IPS-15b (cell line): Measurements from ENCODE around the gene FNDC1.

Experiments used
- H3K27me3 ChIP-seq: one replicate; pipeline ENCODE4 v1.6.1; 2013; ENCODE audit warnings: low read length; ENCODE audit not compliant: control insufficient read depth, insufficient read depth
- H3K36me3 ChIP-seq: one replicate; pipeline ENCODE4 v1.6.1; 2013; ENCODE audit warnings: low read length; ENCODE audit not compliant: control insufficient read depth, insufficient read depth
- H3K4me1 ChIP-seq: one replicate; pipeline ENCODE4 v1.6.1; 2013; ENCODE audit warnings: mild to moderate bottlenecking, low read length; ENCODE audit not compliant: control insufficient read depth, insufficient read depth
- H3K4me3 ChIP-seq: one replicate; pipeline ENCODE4 v1.5.1; 2013; ENCODE audit warnings: low read depth, low read length
- H3K9ac ChIP-seq: one replicate; pipeline ENCODE4 v1.6.1; 2013; ENCODE audit warnings: low read depth, mild to moderate bottlenecking, low read length
- H3K9me3 ChIP-seq: one replicate; pipeline ENCODE4 v1.6.1; 2013; ENCODE audit warnings: mild to moderate bottlenecking, low read length; ENCODE audit not compliant: control insufficient read depth, insufficient read depth

FNDC1 gene

GRCh38 chr6:159238920-159239558, 69.8 kb downstream of the FNDC1 start:
- no peaks in the 10 kb centered on the region for H3K36me3 ChIP-seq
- no peaks in the 10 kb centered on the region for H3K4me1 ChIP-seq
- H3K4me3 ChIP-seq, result no peak overlapping the region
- H3K9ac ChIP-seq, result no peak overlapping the region
- H3K9me3 ChIP-seq, result no peaks in the 10 kb centered on the region
- peaks cover 19% of the 10 kb centered on the region for H3K27me3 ChIP-seq

- Histone ChIP-seq H3K27me3 (no peaks in the 10 kb centered on the region), H3K9me3 (no peaks in the 10 kb centered on the region), H3K9ac (no peak overlapping the region), H3K36me3 (no peaks in the 10 kb centered on the region), H3K4me3 (no peak overlapping the region), H3K4me1 (peaks cover 3% of the 10 kb centered on the region)
These were observed 79.9 kb downstream of the FNDC1 start for GRCh38 chr6:159249128-159249527.

DNA sequence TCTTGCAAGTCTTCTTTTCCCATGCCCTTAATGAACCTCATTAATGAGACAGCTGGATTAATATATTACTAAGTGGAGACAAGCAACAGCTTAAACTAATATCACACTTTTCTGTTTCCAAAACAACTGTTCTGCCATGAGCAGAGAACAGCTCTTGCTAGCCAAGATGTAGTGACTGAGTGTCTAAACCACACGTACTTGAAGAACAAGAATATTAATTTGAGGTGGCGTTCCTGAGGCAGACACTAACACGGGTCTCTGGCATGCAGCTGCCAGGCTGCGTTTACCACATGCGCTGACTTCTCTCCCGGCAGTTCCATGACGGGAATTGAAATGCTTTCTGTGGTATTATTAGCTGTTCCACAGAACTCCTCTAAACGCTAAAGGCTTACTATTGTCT, 80.6 kb downstream of the FNDC1 start:
- Histone ChIP-seq H3K4me1 (peaks cover 3% of the 10 kb centered on the region), H3K4me3 (no peak overlapping the region), H3K27me3 (no peaks in the 10 kb centered on the region), H3K36me3 (no peaks in the 10 kb centered on the region), H3K9ac (no peak overlapping the region), H3K9me3 (no peaks in the 10 kb centered on the region)

DNA sequence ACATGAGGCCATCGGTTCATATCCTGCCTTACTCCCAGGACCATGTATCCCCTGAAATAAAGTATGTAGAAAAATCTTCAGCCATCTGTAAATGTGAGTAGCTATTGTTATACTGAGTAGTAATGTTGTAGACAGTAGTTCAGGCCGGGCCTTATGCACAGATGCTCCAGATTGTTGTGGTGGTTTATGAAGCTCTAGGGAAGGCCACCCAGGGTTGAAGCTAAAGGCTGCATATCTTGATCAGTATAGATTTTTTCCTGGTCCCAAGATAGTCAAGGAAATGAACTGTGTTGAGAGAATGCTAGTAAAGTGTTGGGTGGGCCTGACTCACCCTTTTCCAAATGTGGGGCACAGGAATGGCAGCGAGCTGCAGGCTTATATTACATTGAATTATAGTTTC, 81.4 kb downstream of the FNDC1 start:
- peaks cover 3% of the 10 kb centered on the region for H3K4me1 ChIP-seq
- H3K27me3 ChIP-seq, result no peaks in the 10 kb centered on the region
- H3K9me3 ChIP-seq, result no peaks in the 10 kb centered on the region
- no peak overlapping the region for H3K9ac ChIP-seq
- H3K36me3 ChIP-seq, result no peaks in the 10 kb centered on the region
- H3K4me3 ChIP-seq, result no peak overlapping the region

DNA sequence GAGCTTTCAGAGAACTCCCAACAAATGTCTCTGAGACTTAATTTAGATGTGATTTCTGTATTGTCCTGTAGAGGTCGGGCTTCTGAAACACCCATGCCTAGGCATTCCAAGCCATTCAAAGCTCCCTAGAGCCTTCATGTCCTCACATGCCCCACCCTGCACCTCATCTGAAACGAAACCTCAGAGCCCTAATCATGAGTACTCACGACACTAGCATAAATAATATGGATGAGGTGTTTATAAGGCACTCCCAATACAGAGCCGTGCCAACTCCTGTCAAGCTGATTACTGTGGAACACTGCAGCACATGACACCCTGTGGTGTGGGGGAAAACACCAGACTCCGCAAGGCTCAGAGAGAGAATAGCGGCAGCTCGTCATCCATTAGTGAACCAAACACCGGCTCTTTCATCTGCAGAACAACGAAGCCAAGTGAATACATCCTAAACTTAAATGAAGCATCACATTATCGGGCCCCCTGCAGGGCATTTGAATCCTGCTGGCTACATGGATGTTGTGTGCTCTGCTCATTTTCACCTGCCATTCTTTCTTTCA, 83.8 kb downstream of the FNDC1 start:
- Histone ChIP-seq H3K4me3 (no peak overlapping the region), H3K9me3 (no peaks in the 10 kb centered on the region), H3K36me3 (no peaks in the 10 kb centered on the region), H3K27me3 (no peaks in the 10 kb centered on the region), H3K4me1 (peaks cover 3% of the 10 kb centered on the region), H3K9ac (no peak overlapping the region)

DNA sequence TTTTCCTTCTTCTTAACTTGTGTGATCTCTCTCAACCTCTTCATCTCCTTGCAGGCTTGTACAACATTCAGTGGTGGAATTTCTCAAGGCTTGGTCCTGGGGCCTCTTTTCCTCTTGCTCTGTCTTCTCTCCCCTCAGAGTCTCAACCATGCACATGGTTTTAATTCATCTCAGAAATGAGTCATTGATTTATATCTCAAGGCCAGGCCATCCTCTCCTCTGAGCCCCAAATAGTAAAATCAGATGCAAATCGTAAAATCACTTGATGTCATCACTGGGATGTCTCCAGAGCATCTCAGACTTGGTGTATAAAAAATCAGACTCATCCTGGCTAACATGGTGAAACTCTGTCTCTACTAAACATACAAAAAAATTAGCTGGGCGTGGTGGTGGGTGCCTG, 85.0 kb downstream of the FNDC1 start:
- no peaks in the 10 kb centered on the region for H3K36me3 ChIP-seq

DNA sequence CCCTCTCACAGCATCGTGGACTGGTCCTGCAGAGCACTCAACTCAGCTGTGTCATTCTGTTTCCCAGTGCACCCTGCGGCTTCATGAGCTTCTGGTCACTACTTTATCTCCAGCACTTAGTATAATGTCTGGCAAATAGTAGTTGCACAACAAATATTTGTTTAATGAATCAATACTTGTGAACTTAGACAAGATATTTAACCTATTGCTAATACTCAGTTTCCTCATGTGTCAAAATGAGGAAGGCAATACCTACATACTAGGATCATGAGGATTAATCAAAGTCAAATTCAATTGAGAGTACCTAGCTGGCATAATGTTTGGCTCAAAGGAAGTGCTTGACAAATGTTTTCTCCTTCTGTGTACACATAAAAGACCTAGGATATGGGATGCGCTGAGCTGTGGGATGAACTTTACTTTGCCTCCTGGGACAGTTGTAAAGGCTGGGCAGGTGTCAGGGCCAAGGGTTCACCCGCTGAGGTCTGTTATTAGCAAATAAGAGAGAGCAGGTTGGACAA, 86.3 kb downstream of the FNDC1 start:
- Histone ChIP-seq H3K36me3 (no peaks in the 10 kb centered on the region), H3K27me3 (no peaks in the 10 kb centered on the region), H3K9ac (no peak overlapping the region), H3K4me1 (peaks cover 3% of the 10 kb centered on the region), H3K4me3 (no peak overlapping the region), H3K9me3 (no peaks in the 10 kb centered on the region)

More for the DNA sequence above, 85.0 kb downstream of the FNDC1 start:
- peaks cover 3% of the 10 kb centered on the region for H3K4me1 ChIP-seq
- no peak overlapping the region for H3K9ac ChIP-seq
- no peaks in the 10 kb centered on the region for H3K9me3 ChIP-seq
- H3K27me3 ChIP-seq, result no peaks in the 10 kb centered on the region
- H3K4me3 ChIP-seq, result no peak overlapping the region

DNA sequence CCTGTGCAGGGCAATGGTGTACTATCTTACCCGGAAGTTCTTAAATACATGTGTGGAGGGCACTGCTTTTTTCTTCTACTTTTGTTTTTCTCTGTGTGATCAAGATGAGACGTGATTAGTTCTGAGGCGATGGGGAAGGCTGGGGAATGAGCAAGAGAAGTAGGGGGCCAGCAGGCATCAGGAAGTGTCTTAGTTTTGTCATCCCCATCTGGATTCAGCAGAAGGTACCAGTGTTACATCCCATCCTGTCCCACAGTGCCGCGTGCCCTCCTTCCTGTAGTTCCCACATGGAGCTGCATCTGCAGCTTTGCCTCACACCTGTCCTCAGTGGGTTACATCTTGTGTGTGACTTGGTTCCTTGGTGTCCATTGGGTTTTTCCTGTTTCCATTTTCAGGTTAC, 86.9 kb downstream of the FNDC1 start:
- Histone ChIP-seq H3K9ac (no peak overlapping the region), H3K9me3 (no peaks in the 10 kb centered on the region)

DNA sequence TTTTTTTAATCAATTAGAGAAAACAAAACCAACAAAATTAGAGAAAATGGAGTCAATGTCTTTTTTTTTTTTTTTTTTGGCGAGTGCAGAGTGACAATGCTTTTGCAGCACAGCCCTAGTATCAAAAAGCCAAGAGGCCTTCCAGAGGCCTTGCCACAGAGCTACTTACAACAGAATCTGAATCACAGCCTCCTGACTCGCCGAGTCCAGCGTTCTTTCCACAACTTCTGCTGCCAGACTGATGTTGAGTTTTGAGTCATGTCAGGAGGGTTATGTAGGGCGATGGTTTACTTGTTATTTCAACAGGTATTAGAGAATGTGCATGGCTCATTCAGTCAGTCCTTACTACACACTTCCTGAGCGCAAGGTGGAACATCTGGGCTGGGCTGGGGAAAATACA, 88.6 kb downstream of the FNDC1 start:
- Histone ChIP-seq H3K4me3 (no peak overlapping the region), H3K9me3 (no peaks in the 10 kb centered on the region), H3K9ac (no peak overlapping the region), H3K4me1 (peaks cover 3% of the 10 kb centered on the region), H3K36me3 (no peaks in the 10 kb centered on the region), H3K27me3 (no peaks in the 10 kb centered on the region)

More for the DNA sequence above, 86.9 kb downstream of the FNDC1 start:
- H3K4me1 ChIP-seq, result peaks cover 3% of the 10 kb centered on the region
- no peaks in the 10 kb centered on the region for H3K27me3 ChIP-seq
- H3K36me3 ChIP-seq, result no peaks in the 10 kb centered on the region
- no peak overlapping the region for H3K4me3 ChIP-seq

DNA sequence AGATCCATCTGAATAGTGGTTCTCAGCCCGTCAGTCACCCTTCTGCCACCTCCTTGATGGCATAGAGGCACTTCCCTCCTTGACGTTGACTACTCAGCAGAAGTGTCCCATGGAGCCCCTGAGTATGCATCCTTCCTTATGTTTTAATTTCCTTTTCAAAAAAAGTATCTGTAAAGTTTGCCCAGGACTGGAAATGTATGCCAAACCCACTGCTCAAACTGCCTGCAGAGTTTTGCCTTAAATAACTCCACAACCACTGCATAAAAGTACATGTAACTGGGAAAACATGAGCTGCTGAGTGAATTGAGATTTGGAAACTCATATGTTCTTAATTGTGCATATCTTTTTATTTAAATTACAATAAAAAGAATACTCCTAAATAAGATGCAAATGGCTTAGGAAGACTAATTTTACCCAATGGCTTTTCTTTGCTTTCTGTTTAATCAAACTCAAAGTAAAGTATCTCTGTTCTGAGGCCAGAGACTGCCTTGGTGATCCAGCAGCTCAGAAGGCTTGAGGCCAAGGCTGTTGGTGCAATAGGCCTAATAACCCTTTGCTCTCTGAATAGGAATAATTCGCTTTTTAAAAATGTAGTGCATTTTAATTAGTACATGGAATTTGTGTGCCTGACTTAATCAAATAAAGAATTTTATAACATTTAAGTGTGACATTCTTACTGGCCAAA, 90.4 kb downstream of the FNDC1 start:
- H3K9ac ChIP-seq, result no peak overlapping the region
- H3K36me3 ChIP-seq, result no peaks in the 10 kb centered on the region

GRCh38 chr6:159260208-159260607, 91.0 kb downstream of the FNDC1 start:
- no peaks in the 10 kb centered on the region for H3K9me3 ChIP-seq
- H3K27me3 ChIP-seq, result no peaks in the 10 kb centered on the region
- H3K9ac ChIP-seq, result no peak overlapping the region
- no peaks in the 10 kb centered on the region for H3K36me3 ChIP-seq
- H3K4me1 ChIP-seq, result no peaks in the 10 kb centered on the region
- H3K4me3 ChIP-seq, result no peak overlapping the region

More for the DNA sequence above, 90.4 kb downstream of the FNDC1 start:
- H3K27me3 ChIP-seq, result no peaks in the 10 kb centered on the region
- no peaks in the 10 kb centered on the region for H3K9me3 ChIP-seq
- H3K4me3 ChIP-seq, result no peak overlapping the region
- H3K4me1 ChIP-seq, result no peaks in the 10 kb centered on the region

GRCh38 chr6:159261995-159262394, 92.8 kb downstream of the FNDC1 start:
- H3K27me3 ChIP-seq, result no peaks in the 10 kb centered on the region
- H3K9me3 ChIP-seq, result no peaks in the 10 kb centered on the region
- H3K36me3 ChIP-seq, result no peaks in the 10 kb centered on the region
- H3K4me1 ChIP-seq, result no peaks in the 10 kb centered on the region
- no peak overlapping the region for H3K9ac ChIP-seq
- no peak overlapping the region for H3K4me3 ChIP-seq
